NB4 (cell line): ENCODE measurements around the gene UBXN10.

ENCODE experiments used
- POLR2A ChIP-seq: IDR thresholded peaks from 2 replicates; pipeline ENCODE4 v1.6.1; 2011; ENCODE audit warnings: mild to moderate bottlenecking; ENCODE audit not compliant: insufficient read length; ENCODE audit errors: extremely low read depth
- TF ChIP-seq, protein P1 (sequence below): IDR thresholded peaks from one replicate; pipeline ENCODE4 v1.5.1; 2012; ENCODE audit warnings: low read depth, low read length

DNA sequence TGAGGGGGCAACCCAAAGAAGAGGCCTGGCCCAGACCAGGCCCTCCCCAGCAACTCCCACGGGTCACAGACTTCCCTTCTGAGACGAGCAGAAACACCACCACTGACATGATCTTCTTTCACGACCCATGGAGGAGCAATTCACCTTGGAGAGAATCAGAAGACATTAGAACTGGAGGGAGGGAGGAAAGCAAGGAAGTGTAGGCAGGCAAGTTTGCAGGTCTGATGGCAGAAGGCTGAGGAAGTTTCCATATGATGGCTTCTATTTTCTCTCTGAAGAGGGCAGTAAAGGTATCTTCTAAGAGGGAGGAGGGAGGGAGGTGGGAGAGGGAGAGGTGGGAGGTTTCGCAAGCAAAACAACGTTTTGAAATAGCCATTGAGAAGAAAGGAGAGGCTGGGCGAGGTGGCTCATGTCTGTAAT, 1.4 kb upstream of the UBXN10 start:
- TF ChIP-seq, protein P1, sequence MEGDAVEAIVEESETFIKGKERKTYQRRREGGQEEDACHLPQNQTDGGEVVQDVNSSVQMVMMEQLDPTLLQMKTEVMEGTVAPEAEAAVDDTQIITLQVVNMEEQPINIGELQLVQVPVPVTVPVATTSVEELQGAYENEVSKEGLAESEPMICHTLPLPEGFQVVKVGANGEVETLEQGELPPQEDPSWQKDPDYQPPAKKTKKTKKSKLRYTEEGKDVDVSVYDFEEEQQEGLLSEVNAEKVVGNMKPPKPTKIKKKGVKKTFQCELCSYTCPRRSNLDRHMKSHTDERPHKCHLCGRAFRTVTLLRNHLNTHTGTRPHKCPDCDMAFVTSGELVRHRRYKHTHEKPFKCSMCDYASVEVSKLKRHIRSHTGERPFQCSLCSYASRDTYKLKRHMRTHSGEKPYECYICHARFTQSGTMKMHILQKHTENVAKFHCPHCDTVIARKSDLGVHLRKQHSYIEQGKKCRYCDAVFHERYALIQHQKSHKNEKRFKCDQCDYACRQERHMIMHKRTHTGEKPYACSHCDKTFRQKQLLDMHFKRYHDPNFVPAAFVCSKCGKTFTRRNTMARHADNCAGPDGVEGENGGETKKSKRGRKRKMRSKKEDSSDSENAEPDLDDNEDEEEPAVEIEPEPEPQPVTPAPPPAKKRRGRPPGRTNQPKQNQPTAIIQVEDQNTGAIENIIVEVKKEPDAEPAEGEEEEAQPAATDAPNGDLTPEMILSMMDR: no peak
- no peak for TF ChIP-seq POLR2A
